Activated T-cell treated with anti-CD3 and anti-CD28 coated beads, Interleukin-2, amount 50 U/mL, for 48 hours (primary cell): ENCODE results near the gene TOM1L2.
"Not testable (repeated sequence)": the region's sequence is repeated elsewhere in the genome, so short reads cannot be mapped to it uniquely, and the experiment has no call there.

ENCODE experiments used
- DNase-seq, 2 experiments: peaks; one replicate each; pipeline ENCODE4 v3.0.0-alpha.2; 2020

Gene TOM1L2

DNA sequence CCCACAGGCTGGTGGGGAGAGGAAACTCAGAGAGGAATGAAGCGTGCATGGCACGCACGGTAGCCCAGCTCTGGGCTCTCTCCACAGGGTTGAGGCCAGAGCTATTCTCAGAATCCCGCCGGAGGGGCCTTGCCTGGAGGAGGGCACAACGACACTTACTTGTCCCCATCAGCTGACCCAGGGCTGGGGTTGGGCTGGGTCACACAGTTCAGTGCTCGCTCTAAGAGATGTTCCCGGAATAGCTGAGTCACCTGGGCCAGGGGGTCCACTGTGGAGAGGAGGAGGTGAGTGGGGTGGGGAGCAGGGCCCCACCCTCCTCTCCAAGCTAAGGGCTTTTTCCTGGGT lies 157.2 kb downstream of the TOM1L2 start:
- DNase-seq = no peak

DNA sequence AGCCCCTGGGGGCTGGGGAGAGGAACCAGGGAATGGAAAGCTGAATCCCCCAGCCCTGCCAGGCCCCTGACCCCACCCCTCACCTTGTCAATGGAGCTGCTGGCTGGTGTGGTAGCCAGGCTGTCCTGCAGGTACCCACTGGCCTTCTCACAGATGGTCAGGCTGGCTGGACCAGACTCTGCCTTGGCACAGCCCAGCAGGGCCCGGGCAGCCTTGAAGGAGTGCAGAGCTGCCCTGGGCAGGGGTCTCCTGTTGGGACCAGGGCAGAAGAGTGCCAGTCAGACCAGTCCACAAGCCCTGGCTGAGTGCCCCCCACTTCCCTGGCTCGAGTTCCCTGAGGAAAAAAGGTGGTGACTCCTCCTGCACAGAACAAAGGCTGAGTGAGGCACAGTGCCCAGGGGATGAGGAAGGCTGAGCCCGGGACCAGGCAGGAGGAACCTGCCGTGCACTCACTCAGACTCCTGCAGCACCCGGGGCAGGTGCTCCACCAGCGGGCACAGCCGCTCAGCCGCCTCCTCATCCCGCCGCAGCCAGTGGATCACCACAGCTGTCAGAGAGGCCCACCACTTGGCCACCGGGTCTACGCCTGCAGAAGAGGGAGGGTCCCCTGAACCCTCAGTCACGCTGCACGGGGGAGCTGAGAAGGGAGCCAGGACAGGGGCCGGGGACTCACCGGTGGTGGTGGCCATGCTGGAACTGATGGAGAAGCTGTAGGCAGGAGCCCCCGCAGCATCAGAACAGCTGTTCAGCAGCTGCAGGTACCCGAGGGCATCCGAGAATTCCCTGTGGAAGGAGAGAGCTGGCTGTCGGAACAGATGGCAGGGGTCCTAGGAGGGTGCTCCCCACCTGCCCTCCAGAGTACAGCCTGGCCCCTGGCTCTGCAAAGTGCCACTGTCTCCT lies 157.8 kb downstream of the TOM1L2 start:
- no peak for DNase-seq

DNA sequence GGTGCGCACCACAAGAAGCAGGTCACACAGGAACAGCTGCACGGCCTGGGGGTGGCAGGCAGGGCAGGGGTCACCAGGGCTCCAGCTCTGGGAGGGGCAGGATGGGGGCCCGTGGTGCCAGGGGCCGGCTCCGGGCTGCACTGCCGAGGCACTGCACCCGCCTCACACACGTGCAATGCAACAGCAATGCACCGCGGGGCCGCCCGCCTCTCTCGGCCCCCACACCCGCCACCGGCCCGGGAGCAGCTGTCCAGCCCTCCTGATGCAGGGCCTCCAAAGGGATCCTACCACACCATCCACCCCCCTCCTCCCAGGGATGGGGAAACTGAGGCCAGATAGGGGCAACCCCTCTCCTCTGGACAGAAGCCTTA lies 158.5 kb downstream of the TOM1L2 start:
- DNase-seq = no peak

DNA sequence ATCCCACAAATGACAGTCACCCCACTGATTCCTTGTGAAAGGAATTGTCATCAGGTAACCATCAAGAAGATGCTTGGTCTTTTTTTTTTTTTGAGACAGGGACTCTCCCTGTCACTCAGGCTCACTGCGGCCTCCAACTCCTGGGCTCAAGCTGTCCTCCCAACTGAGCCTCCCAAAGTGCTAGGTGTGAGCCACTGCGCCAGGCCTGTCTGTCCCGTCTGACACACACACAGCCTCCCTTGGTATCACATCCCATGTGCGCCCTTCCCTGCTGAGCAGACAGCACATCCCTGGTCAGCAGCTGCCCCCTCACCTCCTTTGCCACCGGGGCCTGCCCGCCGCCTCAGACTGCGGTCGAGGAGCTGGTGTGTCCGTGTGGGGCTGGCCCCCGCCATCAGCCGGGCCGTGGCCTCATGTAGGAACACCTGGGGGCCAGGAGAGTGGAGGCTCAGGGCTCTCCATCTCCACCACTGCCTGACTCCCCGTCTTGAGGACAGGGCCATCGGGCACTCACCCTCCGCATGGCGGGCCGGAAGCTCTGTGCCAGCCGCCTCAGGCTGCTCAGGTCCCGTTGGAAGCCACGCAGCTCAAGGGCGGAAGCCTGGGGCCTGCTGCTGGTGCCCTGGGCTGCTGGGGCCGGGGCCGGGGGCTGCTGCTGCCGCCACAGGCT lies 159.0 kb downstream of the TOM1L2 start:
- no peak for DNase-seq

DNA sequence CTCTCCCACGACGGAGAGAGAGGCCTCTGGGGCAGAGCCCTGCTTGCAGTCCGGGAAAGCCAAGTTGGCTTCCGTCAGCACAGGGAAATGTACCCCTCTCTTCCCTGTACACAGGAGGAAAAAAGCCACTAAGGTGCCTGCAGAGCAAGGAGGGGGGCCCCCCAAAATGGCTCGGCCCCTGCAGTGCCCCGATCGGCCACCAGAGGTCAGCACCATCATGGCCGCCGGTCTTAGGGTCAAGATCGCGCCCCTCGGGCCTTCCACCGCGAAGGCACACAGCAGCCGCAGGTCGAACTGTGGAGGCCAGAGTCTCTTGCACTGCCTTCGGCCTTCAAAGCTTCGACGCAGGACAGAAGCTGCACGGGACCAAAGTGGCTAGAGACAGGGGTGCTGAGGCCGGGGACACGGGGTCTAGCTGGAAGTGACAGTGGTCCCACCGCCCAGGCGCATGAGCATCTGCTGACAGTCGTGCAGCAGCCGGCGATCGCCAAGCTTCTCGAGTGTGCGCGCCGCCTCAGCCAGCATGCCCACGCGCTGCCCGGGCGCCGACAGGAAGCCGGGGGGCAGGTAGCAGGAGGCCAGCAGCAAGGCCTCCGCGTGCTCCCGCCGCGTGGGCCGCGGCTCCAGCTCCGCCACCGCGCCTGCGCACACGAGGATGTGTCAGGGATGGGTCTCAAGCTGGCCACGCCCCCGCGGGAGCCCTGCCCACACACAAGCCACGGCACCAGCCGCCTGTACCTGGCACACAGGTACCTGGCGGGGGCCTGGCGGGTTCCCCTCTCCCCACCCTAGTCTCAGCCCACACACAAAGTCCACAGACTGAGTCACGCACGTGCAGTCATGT lies 159.8 kb downstream of the TOM1L2 start:
- peak; percentile 83 to 85 for DNase-seq

DNA sequence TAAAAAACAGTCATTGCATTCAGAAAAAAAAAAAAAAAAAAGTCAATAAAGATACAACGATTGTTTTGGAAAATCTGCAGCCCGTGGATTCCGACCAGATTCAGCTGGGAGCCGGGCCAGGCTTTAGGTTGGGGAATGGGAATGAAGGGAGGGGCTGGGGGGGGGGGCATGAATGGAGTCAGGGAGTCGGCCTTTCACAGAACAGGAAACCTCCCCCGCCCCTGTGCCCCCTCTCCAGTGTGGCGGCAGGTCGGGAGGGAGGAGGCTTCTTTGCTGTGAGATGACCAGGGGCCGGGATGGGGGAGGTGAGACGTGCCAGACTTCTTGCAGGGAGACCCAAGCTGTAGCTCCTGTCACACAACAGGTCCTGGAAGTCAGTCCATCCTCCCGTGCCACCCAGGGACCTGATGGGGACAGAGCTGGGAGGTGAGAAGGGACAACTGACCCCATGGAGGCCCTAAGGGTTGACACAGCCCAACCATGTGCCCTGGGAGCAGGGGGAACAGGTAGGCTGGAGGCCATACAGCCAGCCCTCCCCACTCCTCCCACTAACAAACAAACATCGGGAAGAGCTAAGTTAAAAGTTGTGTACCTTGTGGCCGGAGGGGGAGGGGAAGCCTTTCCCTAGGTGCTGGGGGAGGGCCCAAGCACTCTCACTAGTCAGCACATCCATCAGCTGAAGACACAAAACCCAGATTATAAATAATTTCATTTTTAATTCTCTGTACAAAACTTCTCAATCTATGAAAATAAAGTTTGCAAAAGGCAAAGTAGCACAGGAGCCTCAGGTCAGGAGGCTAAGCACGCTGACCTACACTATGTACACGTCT lies 160.6 kb downstream of the TOM1L2 start:
- DNase-seq = no peak

DNA sequence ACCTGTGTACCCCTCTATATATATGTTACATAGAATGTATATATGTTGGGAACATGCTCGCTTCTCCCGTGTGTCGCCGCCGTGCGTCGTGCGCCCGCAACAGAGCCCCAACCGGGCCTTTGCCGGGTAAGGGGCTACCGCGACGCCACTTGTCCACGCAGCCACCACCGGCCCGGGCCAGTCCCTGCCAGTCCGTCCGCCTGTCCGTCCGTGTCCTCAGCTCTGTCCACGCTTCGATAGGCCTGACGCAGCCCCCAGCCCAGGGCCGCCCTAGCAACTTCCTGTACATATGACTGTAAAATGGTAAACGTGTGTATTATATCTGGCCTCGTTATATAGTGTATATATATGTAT lies 161.3 kb downstream of the TOM1L2 start:
- DNase-seq = no peak

DNA sequence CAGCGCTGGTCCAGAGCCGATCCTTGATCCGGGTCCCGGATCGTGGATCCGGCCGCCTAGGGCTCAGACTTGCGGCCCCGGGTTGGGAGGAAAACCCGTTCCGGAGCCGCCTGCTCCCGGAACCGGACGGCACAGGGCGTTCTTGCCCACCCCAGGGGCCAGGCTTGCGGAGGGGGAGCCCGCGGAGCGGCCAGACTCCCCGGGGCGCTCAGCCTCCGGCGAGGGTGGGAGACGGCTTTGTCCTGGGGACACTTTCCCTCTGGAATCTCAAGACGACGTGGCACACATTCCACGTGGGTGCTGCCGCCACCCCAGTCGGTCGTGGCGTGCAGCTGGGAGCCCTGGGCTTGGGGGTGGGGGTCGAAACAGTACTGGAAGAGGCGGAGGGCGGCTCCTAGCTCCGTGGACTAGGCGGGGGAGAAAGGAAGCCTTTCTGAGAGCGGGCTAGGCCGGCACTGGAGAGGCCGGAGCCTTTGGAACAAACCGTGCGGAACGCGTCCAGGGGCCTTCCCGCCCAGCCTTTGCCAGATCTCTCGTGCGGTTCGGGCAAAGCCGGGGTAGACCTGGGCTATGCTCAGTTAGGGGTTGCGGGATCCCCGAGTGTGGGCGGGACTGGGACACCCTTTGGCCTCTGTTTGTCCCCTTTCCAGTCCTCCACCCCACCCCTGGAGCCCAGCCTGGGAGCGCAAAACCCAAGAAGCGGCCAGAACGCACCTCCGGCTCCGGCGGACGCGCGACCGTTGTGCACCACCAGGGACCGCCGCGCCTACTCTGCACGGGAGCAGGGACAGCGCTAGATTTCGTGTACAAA lies 161.9 kb downstream of the TOM1L2 start:
- no peak for DNase-seq

DNA sequence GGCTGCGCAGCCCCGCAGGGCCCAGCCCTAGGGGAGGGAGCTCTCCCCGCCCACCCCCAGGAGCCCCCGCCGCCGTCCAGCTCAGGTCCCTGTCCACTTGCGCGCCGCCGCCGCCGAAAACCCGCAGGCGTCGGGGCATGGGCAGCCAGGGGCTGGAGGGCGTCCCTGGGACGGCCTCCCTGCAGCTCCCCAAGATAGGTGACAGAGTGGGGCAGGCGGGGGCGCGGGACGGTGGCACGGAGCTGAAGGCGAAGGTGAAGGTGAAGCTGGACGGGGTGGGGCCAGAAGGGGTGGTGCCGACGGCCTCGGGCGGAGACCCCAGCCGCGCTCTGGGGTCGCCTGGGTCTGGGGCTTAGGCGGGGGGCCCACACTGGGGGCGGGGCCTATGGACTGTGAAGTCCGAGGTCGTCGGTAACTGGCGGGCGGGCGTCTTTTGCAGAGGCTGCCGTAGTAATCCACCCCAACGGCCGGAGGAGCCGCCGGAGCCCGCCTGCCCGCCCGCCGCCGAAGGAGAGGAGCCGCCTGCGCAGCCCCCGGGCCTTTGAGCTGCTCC lies 162.6 kb downstream of the TOM1L2 start:
- no peak for DNase-seq

DNA sequence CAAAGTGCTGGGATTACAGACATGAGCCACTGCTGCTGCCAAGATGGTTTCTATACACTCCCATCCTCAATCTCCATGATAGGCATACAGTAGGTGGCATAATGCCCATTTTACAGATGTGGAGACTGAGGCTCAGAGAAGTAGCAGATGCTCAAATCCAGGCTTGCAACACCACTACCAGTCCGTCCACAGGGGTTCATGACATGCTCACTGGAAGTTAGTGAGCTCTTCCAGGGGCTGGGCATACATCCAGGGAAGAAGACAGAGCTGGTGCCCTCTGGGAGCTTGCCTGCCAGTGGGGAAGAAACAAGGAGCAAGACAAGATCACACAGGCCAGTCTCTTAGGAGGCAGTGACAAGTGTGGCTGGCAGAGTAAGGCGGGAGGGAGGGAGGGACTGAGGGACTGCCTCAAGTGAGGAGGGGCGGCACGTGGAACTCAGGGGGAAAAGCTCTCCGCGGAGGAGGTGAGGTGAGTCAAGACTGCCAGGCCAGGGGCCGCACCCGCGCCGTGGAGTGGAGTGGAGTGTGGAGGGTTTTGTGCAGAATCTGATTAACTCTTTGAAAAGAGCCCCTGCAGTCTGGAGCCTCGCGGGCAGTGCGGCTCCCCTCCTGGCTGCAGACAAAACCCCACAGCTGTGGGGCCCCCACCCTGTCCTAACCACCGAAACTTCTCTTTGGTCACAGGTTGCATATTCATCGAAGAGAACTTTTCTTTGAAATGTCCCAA lies 163.3 kb downstream of the TOM1L2 start:
- DNase-seq = peak; percentile 49 to 51

DNA sequence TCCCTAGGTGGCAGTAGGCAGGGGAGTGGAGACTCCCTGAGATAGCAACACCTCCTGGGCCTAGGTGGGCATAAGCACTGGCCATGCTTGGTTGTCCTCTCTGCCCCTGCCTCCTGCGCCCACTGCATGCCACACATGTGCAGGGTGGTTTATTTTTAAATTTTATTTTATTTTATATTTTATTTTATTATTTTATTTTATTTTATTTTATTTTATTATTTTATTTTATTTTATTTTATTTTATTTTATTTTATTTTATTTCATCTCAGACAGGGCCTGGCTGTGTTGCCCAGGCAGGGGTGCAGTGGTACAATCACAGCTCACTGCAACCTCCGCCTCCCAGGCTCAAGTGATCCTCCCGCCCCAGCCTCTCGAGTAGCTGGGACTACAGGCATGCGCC lies 164.0 kb downstream of the TOM1L2 start:
- not testable (repeated sequence) for DNase-seq

DNA sequence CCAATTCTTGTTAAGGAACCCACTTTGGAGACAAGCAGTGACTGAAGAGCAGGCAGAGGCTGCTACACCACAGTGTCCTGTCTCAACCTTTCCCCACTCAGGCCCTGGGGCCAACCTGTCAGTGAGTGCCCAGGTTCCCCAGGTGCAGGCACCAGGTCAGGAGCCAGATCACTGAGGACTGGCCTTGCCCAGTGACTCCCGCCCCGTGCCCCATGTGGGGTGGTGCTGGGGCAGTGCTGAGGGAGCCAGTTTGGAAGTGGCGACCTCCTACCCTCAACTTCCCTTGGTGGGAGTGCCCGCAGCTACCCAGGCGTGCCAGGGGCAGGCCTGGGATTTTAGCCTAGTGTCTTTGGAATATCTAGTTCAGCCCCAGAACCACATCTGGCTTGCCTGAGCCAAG lies 164.8 kb downstream of the TOM1L2 start:
- no peak for DNase-seq

DNA sequence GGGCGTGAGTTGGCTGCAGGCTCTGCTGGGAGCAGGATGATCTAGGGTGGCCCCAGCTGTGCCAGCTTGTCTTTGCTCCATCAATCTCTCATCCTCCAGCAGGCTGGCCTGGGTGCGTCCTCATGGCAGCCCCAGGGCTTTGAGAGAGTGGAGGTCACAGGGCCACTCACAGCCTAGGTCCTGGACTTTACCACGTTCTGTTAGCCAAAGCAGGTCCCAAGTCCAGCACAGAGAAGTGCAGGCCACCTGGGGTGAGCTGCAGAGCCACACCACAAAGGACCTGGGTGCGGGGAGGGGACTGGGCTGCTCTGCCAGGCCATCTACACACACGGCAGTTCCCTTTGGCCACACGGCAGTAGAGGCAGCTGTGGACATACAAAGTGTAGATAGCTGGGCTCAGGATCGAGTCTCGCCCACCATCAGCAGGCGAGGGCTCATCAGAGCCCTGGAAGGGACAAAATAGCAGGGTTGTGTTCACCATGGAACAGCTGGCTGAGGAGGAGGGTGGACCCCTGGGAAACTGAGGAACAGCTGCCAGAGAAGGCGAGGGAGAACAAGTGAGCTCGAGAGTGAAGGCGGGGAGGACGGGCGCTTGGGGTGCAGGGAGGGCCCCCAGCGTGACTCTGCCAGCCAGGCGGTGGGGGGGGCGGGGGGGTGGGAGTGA lies 165.5 kb downstream of the TOM1L2 start:
- no peak for DNase-seq

DNA sequence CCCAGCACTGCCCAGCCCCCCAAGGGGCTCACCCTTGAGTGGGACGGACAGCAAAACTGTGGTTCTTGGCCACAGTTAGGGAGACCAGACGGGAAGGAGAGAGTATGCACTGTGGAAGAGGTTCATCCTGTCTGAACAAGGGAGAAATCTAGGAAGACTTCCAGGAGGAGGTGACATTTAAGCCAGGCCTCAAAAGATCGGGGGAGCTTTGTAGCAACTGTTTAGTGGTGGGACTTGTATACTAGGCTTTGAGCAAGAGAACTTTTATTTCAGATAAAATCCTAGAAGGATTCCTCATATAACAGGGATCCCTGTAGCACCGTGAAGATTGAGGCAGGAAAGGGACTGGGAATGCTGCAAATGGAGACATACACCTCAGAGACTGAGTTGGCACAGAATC lies 166.2 kb downstream of the TOM1L2 start:
- DNase-seq = no peak

DNA sequence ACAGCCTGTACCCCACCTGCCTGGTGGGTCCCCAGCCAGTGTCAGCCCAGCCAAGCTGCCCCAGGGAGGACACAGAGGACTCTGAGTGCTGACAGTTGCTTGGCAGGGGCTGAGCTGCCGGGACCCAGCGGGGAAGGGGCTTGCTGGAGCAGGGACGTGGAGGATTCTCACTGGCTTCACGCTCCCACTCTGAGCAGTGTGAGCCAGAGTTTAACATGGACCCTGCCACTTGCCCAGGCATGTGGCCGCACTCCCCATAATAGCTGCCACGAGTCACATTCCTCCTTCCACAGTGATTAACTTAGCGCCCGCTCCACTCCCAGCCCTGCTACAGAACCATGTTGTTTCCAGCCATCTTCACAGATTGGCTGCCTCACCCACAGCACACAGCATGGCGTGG lies 166.6 kb downstream of the TOM1L2 start:
- DNase-seq = no peak

DNA sequence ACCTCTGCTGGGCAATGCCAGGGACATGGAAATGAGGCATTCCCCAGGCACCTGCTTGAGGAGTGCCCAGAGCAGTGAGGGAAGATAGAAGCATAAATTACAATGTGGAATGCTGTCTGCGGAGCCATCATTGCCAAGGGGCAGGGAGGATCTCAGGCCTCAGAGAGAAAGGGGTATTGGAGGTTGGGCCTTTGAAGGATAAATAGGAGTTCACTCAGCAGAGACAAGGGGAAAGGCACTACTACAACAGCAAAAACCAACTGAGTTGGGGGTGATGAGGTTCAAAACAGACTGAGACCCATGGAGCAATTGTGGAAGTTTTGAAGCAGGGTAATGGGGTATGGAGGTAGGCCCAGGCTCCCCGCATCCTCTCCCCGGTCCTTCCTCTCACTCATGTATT lies 168.2 kb downstream of the TOM1L2 start:
- no peak for DNase-seq

DNA sequence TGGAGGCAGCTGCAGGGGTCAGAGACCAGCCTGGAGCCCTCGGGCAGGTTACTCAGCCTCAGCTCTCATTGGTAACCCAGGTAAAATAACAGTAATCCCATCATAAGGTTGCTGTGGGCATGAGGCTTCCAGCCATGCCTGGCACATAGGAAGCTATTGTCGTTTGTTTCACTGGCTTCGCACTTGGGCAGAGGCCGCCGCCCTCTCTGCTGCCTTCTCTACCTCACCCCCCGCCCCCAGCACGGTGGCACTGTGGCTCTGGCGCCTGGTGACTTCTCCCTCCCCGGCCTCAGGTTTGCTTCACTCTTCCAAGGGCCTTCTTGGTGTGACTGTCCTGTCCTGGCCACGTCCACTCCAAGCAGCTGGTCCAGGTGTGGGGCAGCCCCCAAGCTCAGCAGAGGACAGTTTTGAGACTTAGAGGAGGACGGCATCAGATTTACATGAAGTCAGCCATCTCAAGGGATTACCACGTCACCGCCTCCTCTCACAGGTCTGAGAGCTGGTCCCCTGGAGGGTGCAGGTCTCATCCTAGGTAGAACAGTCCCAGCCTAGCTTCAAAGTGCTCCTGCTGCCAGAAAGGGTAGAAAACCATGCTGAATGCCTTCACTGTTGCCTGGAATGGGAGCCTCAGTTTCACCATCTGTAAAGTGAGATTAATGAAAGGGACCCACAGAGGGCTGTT lies 170.3 kb downstream of the TOM1L2 start:
- DNase-seq = no peak

DNA sequence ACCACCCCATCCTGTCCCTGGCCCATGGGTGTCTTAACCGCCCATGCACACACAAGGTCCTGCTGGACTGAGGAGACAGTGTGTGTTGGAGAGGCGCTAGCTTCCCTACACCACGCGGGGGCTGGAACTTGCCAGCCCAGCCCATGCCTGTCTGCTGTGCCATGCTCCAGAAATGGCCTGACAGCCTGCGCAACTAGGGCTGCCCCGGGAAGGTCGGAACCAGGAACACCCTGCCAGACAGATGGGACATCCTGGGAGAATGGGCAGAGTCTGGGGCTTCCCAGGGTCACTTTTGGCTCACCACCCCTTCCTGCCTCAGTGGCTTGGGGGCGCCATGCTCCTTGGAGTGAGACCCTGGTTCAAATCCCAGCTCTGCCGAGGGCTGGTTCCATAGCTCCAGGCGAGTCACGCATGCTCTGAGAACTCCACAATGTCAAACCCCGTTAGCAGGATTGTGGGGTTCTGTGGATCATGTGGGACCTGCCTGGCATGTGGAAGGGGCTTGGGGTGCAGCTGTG lies 171.6 kb downstream of the TOM1L2 start:
- no peak for DNase-seq

DNA sequence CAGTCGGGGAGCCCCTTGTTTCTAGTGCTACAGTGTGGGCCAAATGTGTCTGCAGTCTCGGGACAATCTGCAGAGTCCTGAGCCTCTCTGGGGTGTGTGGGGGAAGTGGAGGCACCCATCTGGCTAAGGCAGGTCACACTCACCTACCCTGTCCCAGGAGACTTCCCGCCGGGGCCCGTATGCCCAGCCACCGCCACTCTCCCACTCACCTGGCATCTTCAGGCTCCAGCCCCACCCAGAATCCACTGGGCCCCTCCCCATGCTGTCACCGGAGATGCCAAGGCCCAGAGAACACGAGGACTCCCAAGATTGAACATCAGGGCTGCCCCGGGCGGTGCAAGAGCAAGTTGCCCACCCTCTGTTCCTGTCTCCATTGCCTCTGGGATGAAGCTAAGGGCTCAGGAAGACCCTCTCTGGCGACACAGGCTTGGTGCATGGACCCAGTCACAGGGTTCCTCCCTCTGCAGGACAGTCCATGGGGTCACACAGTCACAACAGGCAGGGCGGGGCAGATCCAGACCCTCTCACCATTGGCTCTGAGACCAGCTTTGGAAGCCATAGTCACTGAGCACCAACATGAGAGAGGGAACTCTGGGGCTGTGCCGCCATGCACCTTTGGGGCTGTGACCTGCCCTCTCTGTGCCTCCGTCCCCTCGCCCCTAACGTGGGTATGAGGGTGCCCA lies 173.5 kb downstream of the TOM1L2 start:
- no peak for DNase-seq
